HepG2 (cell line): ENCODE measurements around the gene ARF4. TPM values are rescaled to one million over a fixed set of nuclear protein-coding genes. Genes with fewer than 3 reads are reported as not detected.

Experiments used
- AHR ChIP-seq: IDR thresholded peaks from 2 replicates; pipeline ENCODE4 v1.6.1; 2018; ENCODE audit warnings: missing genetic modification reagents, missing compliant biosample characterization
- CENPT ChIP-seq: sonication (generic); formaldehyde crosslinking; IDR thresholded peaks from 2 replicates; pipeline ENCODE4 v1.8.0; 2022; ENCODE audit warnings: low read depth, mild to moderate bottlenecking, moderate library complexity, missing genetic modification reagents
- EEA1 ChIP-seq: sonication (generic); formaldehyde crosslinking; IDR thresholded peaks from 2 replicates; pipeline ENCODE4 v1.5.1; 2020; ENCODE audit warnings: mild to moderate bottlenecking, missing genetic modification reagents, borderline replicate concordance
- MATR3 ChIP-seq: sonication (generic); formaldehyde crosslinking; IDR thresholded peaks from 2 replicates; pipeline ENCODE4 v1.4.0; 2020; ENCODE audit warnings: missing genetic modification reagents
- NR0B2 ChIP-seq: sonication (generic); formaldehyde crosslinking; IDR thresholded peaks from 2 replicates; pipeline ENCODE4 v1.4.0; 2020; ENCODE audit warnings: mild to moderate bottlenecking, missing genetic modification reagents
- SPEN ChIP-seq: sonication (generic); formaldehyde crosslinking; IDR thresholded peaks from 2 replicates; pipeline ENCODE4 v1.5.1; 2020; ENCODE audit warnings: low read depth, mild to moderate bottlenecking, missing genetic modification reagents
- TBL1XR1 ChIP-seq: fragments of 150-350 bp; IDR thresholded peaks from 2 replicates; pipeline ENCODE4 v1.6.1; 2014; ENCODE audit warnings: borderline replicate concordance, low read length; ENCODE audit not compliant: partially characterized antibody
- ZNF225 ChIP-seq: sonication (generic); formaldehyde crosslinking; IDR thresholded peaks from 2 replicates; pipeline ENCODE4 v1.4.0; 2020; ENCODE audit warnings: mild to moderate bottlenecking, missing genetic modification reagents
- ZNF431 ChIP-seq: sonication (generic); formaldehyde crosslinking; IDR thresholded peaks from 2 replicates; pipeline ENCODE4 v1.9.0; 2022; ENCODE audit warnings: missing genetic modification reagents, low read depth, mild to moderate bottlenecking, borderline replicate concordance
- ZNF75D ChIP-seq: sonication (generic); formaldehyde crosslinking; IDR thresholded peaks from 2 replicates; pipeline ENCODE4 v1.8.1; 2023; ENCODE audit warnings: missing genetic modification reagents, mild to moderate bottlenecking, borderline replicate concordance
- ZSCAN22 ChIP-seq: sonication (generic); formaldehyde crosslinking; IDR thresholded peaks from 2 replicates; pipeline ENCODE4 v1.4.0; 2020; ENCODE audit warnings: mild to moderate bottlenecking, missing genetic modification reagents
- polyA plus RNA-seq, 8 experiments: library from polyadenylated mRNA; depleted of rRNA in 3 of 8; stranded (reverse) in 7 of 8; unstranded in 1 of 8; fragments of >200 nt; fragmentation: Illumina TruSeq in 4 of 8; extraction: Trizol in 4 of 8; gene quantifications; 2 replicates each; pipeline versions ENCODE4 v1.2.1 to v1.2.3, GENCODE V29; 2011 to 2016; ENCODE audit warnings: low read depth in 4 of 8, missing spikeins in 1 of 8, mixed read lengths in 1 of 8; ENCODE audit not compliant: insufficient read depth in 1 of 8
- total RNA-seq, 5 experiments: library from RNA; depleted of rRNA; stranded (reverse); fragments of >200 nt; fragmentation: Illumina TruSeq; extraction: Trizol; gene quantifications; 2 replicates each; pipeline ENCODE4 v1.2.3, GENCODE V29; 2016; ENCODE audit warnings: low read depth in 1 of 5
- TF ChIP-seq, protein P1 (sequence below): sonication (generic); formaldehyde crosslinking; IDR thresholded peaks from 2 replicates; pipeline ENCODE4 v1.9.0; 2021; ENCODE audit warnings: missing genetic modification reagents, mild to moderate bottlenecking, borderline replicate concordance
- TF ChIP-seq, protein P2 (sequence below): sonication (generic); formaldehyde crosslinking; IDR thresholded peaks from one replicate; pipeline ENCODE4 v1.5.1; 2020; ENCODE audit warnings: mild to moderate bottlenecking, missing genetic modification reagents; ENCODE audit errors: not compliant biosample characterization
- TF ChIP-seq, protein P3 (sequence below), 2 experiments: sonication (generic) in 1 of 2; formaldehyde crosslinking in 1 of 2; IDR thresholded peaks; 2 replicates each; pipeline versions ENCODE4 v1.4.0 to v1.6.1; 2018 to 2020; ENCODE audit warnings: missing genetic modification reagents in 2 of 2, borderline replicate concordance in 1 of 2, low read depth in 1 of 2, mild to moderate bottlenecking in 1 of 2, missing biosample characterization in 1 of 2

Gene ARF4
- total and polyA plus RNA-seq, 2 of the 13 experiments (the other 11 are each of a cell fraction or from before 2014, with no cell fraction given): 184 to 250 TPM

GRCh38 chr3:57597127-57597923, at the start of gene ARF4 (continued):
- TF ChIP-seq, protein P1, sequence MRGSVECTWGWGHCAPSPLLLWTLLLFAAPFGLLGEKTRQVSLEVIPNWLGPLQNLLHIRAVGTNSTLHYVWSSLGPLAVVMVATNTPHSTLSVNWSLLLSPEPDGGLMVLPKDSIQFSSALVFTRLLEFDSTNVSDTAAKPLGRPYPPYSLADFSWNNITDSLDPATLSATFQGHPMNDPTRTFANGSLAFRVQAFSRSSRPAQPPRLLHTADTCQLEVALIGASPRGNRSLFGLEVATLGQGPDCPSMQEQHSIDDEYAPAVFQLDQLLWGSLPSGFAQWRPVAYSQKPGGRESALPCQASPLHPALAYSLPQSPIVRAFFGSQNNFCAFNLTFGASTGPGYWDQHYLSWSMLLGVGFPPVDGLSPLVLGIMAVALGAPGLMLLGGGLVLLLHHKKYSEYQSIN (CRISPR knock-in tag): no peak
- TF ChIP-seq EEA1 (CRISPR knock-in tag) (0 out of 2 replicates have a peak, but pooled peaks have one; percentile 76), TBL1XR1 (peak; percentile 64), ZNF225 (CRISPR knock-in tag) (no peak), SPEN (CRISPR knock-in tag) (peak; percentile 97), CENPT (CRISPR knock-in tag) (no peak), NR0B2 (CRISPR knock-in tag) (peak; percentile 78; the same call in 1 of the 2 replicates), ZSCAN22 (CRISPR knock-in tag) (no peak), AHR (CRISPR knock-in tag) (no peak), ZNF75D (CRISPR knock-in tag) (no peak), ZNF431 (CRISPR knock-in tag) (peak; percentile 76; the same call in 1 of the 2 replicates), MATR3 (no peak)
- TF ChIP-seq, protein P2, sequence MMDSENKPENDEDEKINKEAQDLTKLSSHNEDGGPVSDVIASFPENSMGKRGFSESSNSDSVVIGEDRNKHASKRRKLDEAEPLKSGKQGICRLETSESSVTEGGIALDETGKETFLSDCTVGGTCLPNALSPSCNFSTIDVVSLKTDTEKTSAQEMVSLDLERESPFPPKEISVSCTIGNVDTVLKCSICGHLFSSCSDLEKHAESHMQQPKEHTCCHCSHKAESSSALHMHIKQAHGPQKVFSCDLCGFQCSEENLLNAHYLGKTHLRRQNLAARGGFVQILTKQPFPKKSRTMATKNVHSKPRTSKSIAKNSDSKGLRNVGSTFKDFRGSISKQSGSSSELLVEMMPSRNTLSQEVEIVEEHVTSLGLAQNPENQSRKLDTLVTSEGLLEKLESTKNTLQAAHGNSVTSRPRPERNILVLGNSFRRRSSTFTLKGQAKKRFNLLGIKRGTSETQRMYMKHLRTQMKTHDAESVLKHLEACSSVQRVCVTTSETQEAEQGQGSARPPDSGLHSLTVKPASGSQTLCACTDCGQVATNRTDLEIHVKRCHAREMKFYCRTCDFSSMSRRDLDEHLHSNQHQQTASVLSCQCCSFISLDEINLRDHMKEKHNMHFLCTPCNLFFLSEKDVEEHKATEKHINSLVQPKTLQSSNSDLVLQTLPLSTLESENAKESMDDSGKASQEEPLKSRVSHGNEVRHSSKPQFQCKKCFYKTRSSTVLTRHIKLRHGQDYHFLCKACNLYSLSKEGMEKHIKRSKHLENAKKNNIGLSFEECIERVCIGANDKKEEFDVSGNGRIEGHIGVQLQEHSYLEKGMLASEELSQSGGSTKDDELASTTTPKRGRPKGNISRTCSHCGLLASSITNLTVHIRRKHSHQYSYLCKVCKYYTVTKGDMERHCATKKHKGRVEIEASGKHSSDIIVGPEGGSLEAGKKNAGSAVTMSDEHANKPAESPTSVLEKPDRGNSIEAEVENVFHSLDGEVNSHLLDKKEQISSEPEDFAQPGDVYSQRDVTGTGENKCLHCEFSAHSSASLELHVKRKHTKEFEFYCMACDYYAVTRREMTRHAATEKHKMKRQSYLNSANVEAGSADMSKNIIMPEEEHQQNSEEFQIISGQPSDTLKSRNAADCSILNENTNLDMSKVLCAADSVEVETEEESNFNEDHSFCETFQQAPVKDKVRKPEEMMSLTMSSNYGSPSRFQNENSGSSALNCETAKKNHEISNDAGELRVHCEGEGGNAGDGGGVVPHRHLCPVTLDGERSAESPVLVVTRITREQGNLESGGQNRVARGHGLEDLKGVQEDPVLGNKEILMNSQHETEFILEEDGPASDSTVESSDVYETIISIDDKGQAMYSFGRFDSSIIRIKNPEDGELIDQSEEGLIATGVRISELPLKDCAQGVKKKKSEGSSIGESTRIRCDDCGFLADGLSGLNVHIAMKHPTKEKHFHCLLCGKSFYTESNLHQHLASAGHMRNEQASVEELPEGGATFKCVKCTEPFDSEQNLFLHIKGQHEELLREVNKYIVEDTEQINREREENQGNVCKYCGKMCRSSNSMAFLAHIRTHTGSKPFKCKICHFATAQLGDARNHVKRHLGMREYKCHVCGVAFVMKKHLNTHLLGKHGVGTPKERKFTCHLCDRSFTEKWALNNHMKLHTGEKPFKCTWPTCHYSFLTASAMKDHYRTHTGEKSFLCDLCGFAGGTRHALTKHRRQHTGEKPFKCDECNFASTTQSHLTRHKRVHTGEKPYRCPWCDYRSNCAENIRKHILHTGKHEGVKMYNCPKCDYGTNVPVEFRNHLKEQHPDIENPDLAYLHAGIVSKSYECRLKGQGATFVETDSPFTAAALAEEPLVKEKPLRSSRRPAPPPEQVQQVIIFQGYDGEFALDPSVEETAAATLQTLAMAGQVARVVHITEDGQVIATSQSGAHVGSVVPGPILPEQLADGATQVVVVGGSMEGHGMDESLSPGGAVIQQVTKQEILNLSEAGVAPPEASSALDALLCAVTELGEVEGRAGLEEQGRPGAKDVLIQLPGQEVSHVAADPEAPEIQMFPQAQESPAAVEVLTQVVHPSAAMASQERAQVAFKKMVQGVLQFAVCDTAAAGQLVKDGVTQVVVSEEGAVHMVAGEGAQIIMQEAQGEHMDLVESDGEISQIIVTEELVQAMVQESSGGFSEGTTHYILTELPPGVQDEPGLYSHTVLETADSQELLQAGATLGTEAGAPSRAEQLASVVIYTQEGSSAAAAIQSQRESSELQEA (CRISPR knock-in tag): peak; percentile 39
- TF ChIP-seq, protein P3, sequence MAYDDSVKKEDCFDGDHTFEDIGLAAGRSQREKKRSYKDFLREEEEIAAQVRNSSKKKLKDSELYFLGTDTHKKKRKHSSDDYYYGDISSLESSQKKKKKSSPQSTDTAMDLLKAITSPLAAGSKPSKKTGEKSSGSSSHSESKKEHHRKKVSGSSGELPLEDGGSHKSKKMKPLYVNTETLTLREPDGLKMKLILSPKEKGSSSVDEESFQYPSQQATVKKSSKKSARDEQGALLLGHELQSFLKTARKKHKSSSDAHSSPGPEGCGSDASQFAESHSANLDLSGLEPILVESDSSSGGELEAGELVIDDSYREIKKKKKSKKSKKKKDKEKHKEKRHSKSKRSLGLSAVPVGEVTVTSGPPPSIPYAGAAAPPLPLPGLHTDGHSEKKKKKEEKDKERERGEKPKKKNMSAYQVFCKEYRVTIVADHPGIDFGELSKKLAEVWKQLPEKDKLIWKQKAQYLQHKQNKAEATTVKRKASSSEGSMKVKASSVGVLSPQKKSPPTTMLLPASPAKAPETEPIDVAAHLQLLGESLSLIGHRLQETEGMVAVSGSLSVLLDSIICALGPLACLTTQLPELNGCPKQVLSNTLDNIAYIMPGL (CRISPR knock-in tag; IDR thresholded peaks at IDR 0.05; ENCODE audit: borderline replicate concordance in 1 of 2, low read depth in 1 of 2): peak; percentile 46 to 77; a peak in 3 of 4 replicates
